HG03460 (cell line): ENCODE results near the gene UBE2L5.

Experiments used
- ATAC-seq: cut with Tn5 transposase; IDR thresholded peaks from one replicate; pipeline ENCODE4 v1.9.1; 2021; ENCODE audit not compliant: unreplicated experiment

UBE2L5 gene

GRCh38 chr13:30422054-30422839 is at the start of gene UBE2L5:
Gene UBE2L5, plus strand, starts transcription at chr13:30422493. Its CDS starts 5,498 bp downstream, at chr13:30427991.
- ATAC-seq: peak; percentile 61

GRCh38 chr13:30373727-30374126 is 48.6 kb upstream of the UBE2L5 start:
- peak; percentile 26 for ATAC-seq

GRCh38 chr13:30375265-30375835 is 46.9 kb upstream of the UBE2L5 start:
- no peak for ATAC-seq

GRCh38 chr13:30376426-30377311 is 45.6 kb upstream of the UBE2L5 start:
- ATAC-seq: peak; percentile 46

- ATAC-seq: no peak
These were observed 45.0 kb upstream of the UBE2L5 start for GRCh38 chr13:30377312-30377685.

GRCh38 chr13:30378191-30378590 is 44.1 kb upstream of the UBE2L5 start:
- ATAC-seq: no peak

GRCh38 chr13:30381049-30381448 is 41.2 kb upstream of the UBE2L5 start:
- no peak for ATAC-seq

GRCh38 chr13:30382836-30383525 is 39.3 kb upstream of the UBE2L5 start:
- ATAC-seq: no peak

GRCh38 chr13:30388406-30389283 is 33.6 kb upstream of the UBE2L5 start:
- no peak for ATAC-seq

GRCh38 chr13:30391956-30392680 is 30.2 kb upstream of the UBE2L5 start:
- ATAC-seq: no peak

- no peak for ATAC-seq
These were observed 29.6 kb upstream of the UBE2L5 start for GRCh38 chr13:30392681-30393045.

GRCh38 chr13:30394751-30395191 is 27.5 kb upstream of the UBE2L5 start:
- peak; percentile 54 for ATAC-seq

GRCh38 chr13:30395192-30396158 is 26.8 kb upstream of the UBE2L5 start:
- peak; percentile 60 for ATAC-seq

- ATAC-seq: no peak
These were observed 25.7 kb upstream of the UBE2L5 start for GRCh38 chr13:30396434-30397075.

- ATAC-seq: no peak
These were observed 23.7 kb upstream of the UBE2L5 start for GRCh38 chr13:30398601-30399072.

- no peak for ATAC-seq
These were observed 21.9 kb upstream of the UBE2L5 start for GRCh38 chr13:30400376-30400775.

- no peak for ATAC-seq
These were observed 20.9 kb upstream of the UBE2L5 start for GRCh38 chr13:30401347-30401746.

- no peak for ATAC-seq
These were observed 18.8 kb upstream of the UBE2L5 start for GRCh38 chr13:30403456-30403855.
